GM18951 (cell line): ENCODE data around the gene PRKCH.

Source experiments
- POLR2A ChIP-seq: IDR thresholded peaks from 4 replicates; pipeline ENCODE4 v1.6.1; 2011; ENCODE audit warnings: mild to moderate bottlenecking; ENCODE audit not compliant: insufficient read length, insufficient read depth; ENCODE audit errors: extremely low read depth
- in situ Hi-C: fragments of 300-500 bp; cut with MboI; formaldehyde crosslinking; loops from one replicate; pipeline ENCODE4 v1.12.0; 2022; ENCODE audit warnings: low sequenced_read_pairs, mixed read lengths, inconsistent platforms; ENCODE audit not compliant: unreplicated experiment

PRKCH gene

GRCh38 chr14:61452452-61452851 is 131.1 kb downstream of the PRKCH start:
- in situ Hi-C loops = no loop called here
- TF ChIP-seq POLR2A = no peak

DNA sequence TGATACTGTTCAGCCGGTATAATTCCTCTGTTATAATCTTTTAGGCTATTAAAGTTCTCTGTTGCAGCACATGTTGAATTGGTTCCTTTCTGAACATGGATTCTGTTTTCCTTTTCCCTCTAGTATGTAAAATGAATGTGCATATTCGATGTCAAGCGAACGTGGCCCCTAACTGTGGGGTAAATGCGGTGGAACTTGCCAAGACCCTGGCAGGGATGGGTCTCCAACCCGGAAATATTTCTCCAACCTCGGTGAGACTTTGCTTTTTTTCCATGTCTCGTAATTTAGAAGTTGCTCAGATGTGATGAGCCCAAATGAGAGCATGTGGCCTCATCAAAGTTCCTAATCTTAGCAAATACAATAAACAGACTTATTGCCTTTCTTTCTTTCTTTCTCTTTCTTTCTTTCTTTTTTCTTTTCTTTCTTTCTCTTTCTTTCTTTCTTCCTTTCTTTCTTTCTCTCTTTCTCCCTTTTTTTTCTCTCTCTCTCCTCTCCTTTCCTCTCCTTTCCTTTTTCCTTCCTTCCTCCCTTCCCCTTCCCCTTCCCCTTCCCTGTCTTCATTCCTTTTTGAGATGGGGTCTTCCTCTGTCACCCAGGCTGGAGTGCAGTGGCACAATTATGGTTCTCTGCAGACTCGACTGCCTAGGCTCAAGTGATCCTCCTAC is 131.9 kb downstream of the PRKCH start:
- in situ Hi-C loops = no loop called here

GRCh38 chr14:61454545-61454944 is 133.2 kb downstream of the PRKCH start:
- in situ Hi-C loops = no loop called here
- TF ChIP-seq POLR2A = no peak

More for the DNA sequence above, 131.9 kb downstream of the PRKCH start:
- TF ChIP-seq POLR2A = no peak

GRCh38 chr14:61455351-61455750 is 134.0 kb downstream of the PRKCH start:
- TF ChIP-seq POLR2A = no peak
- in situ Hi-C loops = no loop called here

DNA sequence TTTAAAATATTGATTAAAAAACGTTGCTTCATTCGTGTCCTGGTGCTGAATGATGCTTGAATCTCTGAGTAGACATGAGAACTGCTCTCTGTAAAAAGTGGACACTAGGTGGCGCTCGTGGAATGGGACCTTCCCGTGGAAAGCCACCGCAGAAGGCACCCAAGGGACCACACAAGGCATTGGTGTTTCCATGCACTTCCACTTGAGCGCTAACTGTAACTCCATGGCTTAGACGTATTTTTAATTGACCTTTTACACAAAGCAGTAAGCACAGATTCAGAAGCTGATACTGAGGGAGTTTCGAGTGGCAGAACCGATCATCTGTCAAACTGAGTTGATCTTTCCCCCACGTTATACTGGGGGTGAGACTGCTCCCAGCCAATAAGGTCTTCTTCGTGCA is 135.3 kb downstream of the PRKCH start:
- in situ Hi-C loops = no loop called here
- no peak for TF ChIP-seq POLR2A

GRCh38 chr14:61458766-61459165 is 137.4 kb downstream of the PRKCH start:
- TF ChIP-seq POLR2A = no peak
- in situ Hi-C loops = no loop called here

DNA sequence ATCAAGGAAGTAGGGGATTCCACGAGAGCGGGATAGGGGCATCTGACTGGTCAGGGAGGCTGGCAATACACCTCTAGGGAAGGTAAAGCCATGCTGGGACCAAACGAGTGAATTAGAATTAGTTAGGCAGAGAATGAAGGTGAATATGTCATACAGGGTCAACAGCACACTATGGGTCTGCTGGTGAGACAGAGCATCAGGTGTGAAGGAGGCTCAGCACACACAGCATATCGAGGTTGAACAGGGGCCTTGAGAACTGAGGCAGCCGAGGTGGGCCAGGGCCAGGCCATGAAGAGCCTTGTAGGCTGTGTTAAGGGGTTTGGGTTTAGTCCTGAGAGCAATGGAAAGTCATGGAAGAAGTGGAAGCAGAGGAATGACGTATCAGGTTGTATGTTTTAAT is 137.8 kb downstream of the PRKCH start:
- TF ChIP-seq POLR2A = no peak
- in situ Hi-C loops = no loop called here

GRCh38 chr14:61460063-61460462 is 138.7 kb downstream of the PRKCH start:
- in situ Hi-C loops = loop anchor here (5.0 to 10.0 kb wide), 3 partner anchors 275 to 665 kb away; no protein-coding TSS in a partner anchor
- TF ChIP-seq POLR2A = no peak

GRCh38 chr14:61460718-61461611 is 139.6 kb downstream of the PRKCH start:
- TF ChIP-seq POLR2A = no peak
- in situ Hi-C loops = loop anchor here (5.0 to 10.0 kb wide), 3 partner anchors 274 to 664 kb away; no protein-coding TSS in a partner anchor

DNA sequence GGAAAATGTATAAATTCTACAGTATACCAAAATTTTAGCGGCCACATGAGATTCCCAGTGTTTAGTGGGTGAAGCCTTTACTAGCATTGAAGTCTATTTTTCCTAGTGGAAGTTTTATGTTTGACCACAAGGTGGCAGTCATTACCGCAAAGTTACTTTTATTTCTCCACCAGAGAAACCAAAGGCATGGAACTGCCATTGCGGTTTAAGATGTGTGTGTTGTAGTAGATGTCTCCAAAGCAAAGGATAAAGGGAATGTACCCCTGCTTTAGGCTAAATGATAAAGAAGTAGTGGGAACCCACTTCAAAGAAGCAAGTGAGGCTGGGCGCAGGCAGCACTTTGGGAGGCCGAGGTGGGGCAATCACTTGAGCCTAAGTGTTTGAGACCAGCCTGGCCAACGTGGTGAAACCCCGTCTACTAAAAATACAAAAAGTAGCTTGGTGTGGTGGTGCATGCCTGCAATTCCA is 140.5 kb downstream of the PRKCH start:
- in situ Hi-C loops = loop anchor here (5.0 to 10.0 kb wide), 3 partner anchors 273 to 663 kb away; no protein-coding TSS in a partner anchor
- no peak for TF ChIP-seq POLR2A

GRCh38 chr14:61462566-61463193 is 141.3 kb downstream of the PRKCH start:
- TF ChIP-seq POLR2A = no peak
- in situ Hi-C loops = loop anchor here (5.0 to 10.0 kb wide), 3 partner anchors 272 to 662 kb away; no protein-coding TSS in a partner anchor

DNA sequence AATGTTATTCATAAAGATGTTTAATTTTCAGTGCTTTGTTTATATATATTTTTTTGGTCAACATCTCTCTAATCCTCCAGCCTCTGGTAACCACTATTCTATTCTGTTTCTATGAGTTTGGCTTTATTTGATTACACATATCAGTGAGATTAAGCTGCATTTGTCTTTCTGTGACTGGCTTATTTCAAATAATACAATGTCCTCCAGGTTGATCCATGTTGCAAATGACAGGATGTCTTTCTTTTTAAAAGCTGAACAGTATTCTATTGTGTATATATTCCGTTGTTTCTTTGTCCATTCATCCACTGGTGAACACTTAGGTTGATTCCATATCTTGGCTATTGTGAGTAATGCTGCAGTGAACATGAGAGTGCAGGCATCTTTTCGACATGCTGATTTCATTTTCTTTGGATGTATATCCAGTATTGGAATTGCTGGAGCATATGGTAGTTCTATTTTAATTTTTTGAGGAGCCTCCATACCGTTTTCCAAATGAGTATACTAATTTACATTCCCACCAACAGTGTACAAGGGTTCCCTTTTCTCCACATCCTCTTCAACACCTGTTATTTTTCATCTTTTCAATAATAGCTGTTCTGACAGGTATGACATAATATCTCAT is 142.4 kb downstream of the PRKCH start:
- TF ChIP-seq POLR2A = no peak
- in situ Hi-C loops = loop anchor here (5.0 to 10.0 kb wide), 3 partner anchors 271 to 661 kb away; no protein-coding TSS in a partner anchor

- in situ Hi-C loops = loop anchor here (5.0 to 10.0 kb wide), 3 partner anchors 270 to 660 kb away; no protein-coding TSS in a partner anchor
Observed at GRCh38 chr14:61464539-61465320, 143.4 kb downstream of the PRKCH start.
